Stimulated activated CD4-positive, alpha-beta T cell treated with anti-CD3 and anti-CD28 coated beads, Interleukin-1b, Interleukin-23, amount 100 ng/mL, for 24 hours (primary cell): ENCODE results near the gene IFI27L2.

Experiments
- DNase-seq, 4 experiments: peaks; one replicate each; pipeline ENCODE4 v3.0.0-alpha.2; 2020; ENCODE audit warnings: low read depth in 4 of 4, low spot score in 1 of 4

Gene IFI27L2

DNA sequence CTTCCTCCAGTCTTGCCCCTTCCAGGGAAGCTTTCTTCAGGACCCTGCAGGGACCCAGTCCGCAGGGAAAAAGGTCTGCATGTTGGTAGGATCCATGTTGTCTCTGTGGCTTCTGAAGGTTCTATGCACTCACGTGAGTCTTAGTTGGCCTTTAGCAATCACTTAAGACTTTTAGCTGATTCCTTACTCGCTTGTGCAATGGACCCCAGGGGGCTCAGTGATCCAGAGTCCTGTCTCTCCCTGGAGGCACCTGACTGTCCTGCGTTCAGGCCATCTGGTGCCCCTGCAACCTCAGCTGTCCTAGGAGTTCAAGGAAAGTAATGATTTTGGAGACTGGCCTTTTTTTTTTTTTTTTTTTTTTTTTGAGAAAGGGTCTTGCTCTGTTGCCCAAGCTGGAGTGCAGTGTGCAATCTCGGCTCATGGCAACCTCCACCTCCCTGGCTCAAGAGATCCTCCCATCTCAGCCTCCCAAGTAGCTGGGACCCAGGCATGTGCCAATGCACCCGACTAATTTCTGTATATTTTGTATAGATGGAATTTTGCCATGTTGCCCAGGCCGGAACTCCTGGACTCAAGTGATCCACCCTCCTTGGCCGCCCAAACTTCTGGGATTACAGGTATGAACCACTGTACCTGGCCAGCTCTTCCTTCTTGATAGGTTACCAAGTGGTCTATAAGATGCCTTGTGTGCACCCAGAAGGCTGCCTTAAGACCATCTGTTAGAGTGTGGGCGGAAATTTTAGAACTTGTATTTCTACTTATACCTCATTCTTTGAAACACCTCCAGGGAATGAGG, 4.6 kb downstream of the IFI27L2 start:
- no peak for DNase-seq

DNA sequence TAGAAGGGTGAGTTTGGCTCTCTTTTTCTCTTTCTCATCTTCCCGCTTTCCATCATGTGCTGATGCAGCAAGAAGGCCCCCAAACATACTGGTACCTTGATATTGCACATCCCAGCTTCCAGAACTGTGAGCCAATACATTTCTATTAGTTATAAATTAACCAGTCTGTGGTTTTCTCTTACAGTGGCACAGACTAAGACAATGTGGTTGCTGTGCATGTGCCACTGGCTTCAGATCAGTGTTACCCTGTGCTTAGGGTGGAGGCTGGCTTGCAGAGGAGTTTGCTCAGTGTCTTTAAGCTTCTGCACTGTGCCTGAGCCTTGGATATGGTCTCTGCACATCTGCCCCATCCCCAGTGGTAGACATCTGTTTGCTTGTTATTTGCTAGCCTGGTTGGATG, 5.5 kb downstream of the IFI27L2 start:
- no peak for DNase-seq

DNA sequence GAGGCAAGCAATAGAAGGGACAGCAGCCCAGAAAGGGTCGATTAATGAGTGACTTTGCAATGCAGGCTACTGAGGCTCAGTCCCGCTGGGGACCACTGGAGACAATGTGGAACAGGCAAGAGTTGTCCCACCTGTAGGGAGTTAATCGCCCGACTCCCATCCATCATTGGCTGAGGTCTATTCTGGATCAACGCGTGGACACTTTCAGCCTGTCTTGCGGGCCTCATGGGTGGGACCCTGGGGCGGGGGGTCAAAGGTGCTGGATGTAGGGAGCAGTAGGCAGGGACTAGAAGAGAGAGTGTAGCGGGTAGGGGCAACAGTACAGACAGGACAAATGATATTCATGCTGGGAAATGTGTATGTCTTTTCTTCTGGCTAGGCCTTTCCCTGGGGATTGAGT, 6.1 kb downstream of the IFI27L2 start:
- no peak for DNase-seq

DNA sequence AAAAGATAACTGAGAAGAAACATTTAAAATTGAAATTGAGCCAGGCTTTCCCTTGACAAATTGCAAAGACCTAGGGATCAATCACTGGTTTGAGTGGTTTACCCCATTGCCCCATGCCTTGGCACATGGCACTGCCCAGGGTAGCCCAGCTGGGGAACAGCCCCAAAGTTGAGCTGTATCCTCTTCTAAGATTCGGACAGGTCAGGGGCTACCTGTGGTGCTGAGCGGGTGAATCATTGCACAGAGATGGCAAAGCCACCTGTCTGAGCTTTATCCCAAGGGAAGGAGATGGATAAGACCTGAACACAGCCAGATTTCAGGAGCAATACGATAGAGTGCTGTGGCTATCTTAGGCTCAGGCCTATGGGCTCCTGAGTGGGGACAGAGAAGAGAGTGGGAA, 7.0 kb downstream of the IFI27L2 start:
- DNase-seq = no peak

DNA sequence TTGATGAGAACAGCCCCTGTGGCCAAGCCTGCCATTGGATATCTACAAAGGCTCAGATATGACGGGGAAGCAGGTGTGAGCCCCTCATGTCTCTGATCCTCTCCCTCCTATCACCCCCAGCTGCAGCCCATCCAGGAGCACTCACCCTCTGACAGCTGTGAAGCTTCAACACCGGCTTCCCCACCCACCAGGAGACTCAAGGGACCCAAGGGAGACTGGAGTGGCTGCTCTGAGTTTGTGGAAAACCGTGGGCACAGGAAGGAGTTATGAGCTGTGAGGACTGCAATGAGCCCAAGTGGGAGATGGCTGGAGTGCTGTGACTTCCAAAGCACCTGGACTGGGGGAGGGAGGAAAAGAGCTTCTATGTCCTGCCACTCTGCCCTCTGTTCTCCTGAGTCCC, 7.9 kb downstream of the IFI27L2 start:
- no peak for DNase-seq

DNA sequence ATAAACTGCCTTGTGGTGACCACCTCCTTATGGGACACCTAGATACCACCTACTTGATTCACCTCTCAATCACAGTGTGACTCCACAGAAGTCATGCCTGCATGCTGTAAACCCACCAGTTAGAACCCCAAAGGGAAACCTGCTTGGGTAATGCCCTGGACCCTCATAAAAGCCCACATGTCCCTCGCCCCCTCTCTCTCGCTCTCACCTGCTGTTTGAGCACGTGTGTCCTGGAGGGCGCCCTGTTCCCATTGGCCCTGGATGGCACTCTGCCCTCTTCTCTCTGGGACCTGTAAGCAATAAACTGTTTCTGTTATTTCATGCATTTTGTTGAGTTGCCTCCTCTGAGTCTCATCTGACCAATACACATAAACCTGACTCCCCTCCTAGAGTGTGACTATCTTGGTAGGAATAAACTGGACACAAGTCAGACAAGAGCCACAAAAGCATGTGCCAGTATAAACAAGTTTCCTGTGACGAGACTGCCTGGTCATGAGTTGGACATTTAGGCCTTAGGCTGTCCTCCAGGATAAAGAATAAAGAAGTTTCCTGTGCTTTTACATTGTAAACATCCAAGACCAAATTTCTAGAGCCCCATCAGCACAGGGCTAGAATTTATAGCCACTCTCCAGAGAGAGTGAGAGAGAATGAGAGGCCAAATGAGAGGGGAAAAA, 8.6 kb downstream of the IFI27L2 start:
- no peak for DNase-seq

DNA sequence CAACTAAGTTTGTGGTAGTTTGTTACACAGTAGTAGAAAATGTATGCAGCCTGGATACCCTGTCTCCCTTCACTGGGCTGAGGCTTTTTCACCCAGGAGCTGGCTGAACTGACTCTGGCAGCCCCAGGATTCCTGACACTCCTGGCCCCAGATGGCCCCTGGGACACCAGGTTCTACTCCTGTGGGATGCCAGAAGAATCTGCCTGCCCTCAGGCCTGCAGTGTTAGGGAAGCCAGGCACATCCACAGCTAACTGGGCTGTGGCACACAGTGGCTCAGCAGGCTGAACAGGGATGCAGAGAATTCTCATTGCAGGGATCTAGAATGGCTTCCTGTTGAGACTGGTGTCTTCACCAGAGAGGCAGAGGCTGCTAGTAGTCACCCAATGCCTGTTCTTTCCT, 10.3 kb downstream of the IFI27L2 start:
- DNase-seq = no peak

DNA sequence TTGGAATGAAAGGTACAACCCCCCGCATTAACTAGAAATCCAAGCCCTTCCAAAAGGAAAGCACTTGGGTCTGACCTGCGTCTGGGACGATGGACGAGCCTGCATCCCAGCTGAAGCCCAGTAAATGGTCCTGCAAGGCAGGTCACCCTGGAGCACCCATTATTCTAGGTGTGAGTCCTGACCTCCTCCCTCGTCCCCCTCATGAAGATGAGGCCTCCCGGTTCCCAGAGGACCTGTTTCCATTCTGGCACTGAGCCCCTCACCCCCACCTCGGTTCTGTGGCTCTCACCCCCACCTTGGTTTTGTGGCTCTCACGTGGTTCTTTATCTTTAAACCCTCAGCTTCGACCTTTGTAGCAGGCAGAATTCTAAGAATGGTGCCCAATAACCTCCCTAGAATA, 11.5 kb downstream of the IFI27L2 start:
- no peak for DNase-seq

DNA sequence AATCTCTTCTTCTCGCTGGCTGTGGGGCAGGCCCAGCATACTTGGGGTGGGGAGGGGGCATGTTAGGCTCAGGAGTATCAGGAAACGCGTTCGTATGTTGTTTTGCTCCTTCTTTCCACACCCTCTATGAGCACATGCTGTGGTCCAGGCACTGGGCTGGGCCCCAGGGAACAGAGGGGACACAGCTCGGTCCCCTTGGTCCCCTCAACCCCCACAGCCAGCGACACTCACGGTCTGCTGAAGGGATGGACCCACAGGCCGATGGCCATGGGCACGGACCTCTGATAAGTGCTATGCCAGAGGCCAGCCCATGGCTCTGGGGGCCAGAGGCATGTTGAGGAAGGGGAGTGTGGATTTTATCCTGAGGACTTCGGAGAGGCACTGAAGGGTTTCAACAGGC, 12.7 kb downstream of the IFI27L2 start:
- no peak for DNase-seq

DNA sequence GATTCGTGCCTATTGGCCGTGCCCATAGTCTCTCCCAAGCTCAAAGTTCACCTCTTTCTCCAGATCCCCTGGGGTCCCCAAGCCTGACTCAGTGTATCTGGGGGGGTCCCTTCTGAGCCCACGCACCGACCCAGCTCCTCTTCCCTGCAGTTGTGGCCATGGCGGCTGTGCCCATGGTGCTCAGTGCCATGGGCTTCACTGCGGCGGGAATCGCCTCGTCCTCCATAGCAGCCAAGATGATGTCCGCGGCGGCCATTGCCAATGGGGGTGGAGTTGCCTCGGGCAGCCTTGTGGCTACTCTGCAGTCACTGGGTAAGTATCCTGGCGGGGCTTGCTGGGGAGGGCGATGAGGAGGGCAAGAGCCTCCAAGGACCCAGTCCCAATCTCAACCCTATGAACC, 13.8 kb downstream of the IFI27L2 start:
- no peak for DNase-seq

DNA sequence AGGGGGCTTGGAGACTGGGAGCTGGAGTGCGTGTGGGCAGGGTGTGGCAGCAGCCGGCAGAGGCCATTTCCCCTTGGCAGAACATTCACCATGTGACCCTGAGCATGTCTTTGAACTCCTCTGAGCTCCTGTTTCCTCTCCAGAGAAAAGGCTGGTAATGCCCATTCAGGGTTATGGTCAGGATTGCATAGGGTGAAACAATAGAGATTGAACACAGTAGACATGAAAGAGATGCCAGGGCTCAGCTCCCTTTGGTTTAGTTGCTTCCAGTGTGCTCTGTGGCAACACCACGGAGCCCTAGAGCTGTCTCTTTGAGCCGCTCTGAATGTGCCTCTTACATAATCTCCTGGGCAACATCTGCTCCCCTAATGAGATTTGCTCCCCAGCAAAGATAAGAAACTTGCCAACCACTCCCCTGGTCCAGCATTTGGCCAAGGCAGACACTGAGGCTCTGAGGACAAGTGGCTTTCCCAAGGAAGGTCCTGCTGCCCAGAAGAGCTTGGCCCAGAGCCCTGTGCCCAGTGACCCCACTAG, 14.3 kb downstream of the IFI27L2 start:
- no peak for DNase-seq

DNA sequence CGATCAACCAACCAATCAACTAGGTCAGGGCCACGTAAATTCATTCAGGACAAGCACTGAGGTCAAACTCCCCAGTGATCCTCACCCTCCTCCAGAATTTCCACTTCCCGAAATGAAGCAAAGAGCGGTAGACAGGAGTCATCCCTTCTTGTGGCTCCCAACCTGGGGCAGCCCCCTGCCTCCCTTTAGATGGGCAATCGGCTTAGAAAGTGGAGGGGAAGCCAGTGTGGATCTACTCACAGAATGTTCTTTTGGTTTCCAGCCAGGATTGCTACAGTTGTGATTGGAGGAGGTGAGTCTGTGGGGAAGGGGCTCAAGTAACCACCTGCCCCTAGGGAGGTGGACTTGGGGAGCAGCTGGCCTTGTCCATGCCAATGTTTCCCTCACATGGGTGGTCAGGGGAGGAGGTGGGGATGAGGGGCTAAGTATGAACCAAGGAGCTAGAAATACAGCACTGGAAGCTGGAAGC, 14.8 kb downstream of the IFI27L2 start:
- no peak for DNase-seq

DNA sequence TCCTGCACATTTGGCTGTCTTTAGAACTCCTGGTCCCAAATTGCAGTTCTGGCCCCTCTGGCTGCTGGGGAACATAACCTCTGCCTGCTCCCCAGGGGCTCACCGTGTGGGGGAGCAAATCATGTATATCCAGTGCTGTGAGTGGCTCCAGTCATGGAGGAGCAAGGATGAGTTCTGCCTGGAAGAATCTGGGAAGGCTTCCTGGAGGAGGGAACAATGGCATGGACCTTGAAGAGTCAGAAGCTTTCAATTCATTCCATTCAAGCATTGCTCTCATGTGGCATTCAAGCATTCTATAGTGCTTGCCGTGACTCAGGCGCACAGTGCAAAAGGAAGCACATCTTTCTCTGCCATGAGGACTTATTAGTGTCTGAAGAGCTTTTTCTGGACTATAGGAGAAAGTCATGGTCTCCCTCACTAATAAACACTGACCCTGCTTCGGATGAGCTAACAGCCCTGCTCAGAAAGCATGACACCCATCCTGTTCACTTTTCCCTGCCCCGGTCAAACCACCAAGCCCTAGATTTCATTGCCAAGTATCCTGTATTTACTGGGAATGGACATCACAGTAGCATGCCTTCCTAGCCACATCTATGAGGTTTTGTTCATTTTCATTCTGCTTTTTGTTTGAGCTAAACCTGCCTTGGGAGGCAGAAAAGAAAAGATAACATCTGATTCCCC, 15.4 kb downstream of the IFI27L2 start:
- no peak for DNase-seq

DNA sequence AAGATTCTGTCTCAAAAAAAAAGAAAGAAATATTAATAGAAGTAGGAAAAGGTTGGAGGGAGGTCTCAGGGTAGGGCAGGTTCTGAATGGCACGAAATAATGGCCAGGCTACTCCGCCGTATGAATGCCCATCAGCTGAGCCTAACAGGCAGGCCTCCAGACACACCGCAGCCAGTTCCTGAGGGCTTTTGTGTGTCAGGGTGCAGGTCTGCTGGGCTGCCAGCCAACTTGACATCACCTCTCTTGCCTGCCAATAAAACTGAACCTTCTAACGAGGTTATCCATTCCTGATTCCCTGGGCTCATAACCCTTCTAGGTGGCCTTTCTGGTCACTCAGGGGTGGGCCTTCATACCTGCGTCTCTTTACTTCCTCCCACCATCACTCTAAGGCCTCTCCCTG, 15.9 kb downstream of the IFI27L2 start:
- DNase-seq = no peak

DNA sequence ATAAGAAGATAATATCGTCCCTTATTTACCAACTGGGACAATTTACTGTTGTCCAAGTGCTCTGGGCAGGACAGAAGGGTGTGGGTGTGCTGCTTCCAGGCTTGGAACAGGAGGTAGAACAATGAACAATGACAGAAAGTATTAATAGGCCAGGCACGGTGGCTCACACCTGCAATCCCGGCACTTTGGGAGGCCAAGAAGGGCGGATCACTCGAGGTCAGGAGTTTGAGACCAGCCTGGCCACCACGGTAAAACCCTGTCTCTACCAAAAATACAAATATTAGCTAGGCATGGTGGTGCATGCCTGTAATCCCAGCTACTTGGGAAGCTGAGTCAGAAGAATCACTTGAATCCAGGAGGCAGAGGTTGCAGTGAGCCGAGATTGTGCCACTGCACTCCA, 16.3 kb downstream of the IFI27L2 start:
- DNase-seq = no peak

DNA sequence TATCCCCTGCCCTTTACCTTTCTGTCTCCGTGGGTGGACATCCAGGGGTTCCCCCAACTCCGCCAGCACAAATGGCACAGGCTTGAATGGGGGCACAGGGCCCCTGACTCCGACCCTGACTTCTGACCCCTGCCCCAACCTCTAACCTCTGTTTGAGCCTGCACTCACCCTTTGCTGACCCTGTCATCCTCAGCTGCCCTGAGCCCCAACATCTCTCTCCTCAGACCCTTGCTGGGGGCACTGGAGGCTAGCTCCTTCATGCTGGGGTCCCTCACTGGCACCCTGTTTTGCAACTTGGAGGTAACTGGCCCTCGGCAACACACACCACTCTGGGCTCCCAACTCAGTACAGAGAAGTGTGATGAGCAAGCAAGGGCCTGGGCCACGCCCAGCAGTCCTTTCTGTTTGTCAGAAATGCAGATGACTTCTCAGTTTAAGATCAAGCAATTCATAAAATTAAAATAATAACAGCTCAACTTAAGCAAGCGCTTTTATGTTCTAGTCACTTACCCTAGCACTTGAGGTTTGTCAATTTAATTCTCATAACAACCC, 16.8 kb downstream of the IFI27L2 start:
- DNase-seq = no peak

DNA sequence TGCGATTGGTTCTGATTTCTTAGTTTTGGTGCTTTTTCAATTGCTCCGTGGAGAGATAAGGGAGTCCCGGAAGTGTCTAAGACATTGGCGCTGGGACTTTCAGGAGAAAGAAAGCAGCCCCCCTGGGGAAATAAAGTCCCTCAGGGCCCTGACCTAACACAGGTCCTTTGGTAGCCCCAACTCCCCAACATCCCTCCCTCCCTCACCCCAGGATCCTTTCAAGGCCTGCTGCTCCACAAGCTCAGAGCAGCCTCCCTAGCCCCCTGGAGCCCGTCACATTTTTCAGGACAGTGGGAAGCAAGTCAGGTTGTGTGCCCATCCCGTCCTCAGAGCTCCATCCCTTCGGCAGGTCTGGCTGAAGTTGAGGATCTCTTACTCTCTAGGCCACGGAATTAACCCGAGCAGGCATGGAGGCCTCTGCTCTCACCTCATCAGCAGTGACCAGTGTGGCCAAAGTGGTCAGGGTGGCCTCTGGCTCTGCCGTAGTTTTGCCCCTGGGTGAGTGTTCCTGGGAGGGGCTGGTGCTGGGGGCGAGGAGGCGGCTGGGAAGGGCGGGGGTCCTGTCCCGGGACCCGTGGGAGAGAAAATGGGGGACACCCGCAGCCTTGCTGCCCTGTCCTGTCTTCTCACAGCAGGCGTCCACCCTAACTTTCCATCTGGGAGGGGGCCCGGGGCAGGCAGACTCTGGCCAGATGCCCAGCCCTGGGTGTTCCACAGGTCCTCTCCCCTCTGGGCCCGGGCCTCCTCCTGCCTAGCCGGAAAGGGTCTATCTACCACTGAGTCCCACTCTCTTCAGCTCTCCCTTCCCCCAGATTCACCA, 17.9 kb downstream of the IFI27L2 start:
- no peak for DNase-seq

DNA sequence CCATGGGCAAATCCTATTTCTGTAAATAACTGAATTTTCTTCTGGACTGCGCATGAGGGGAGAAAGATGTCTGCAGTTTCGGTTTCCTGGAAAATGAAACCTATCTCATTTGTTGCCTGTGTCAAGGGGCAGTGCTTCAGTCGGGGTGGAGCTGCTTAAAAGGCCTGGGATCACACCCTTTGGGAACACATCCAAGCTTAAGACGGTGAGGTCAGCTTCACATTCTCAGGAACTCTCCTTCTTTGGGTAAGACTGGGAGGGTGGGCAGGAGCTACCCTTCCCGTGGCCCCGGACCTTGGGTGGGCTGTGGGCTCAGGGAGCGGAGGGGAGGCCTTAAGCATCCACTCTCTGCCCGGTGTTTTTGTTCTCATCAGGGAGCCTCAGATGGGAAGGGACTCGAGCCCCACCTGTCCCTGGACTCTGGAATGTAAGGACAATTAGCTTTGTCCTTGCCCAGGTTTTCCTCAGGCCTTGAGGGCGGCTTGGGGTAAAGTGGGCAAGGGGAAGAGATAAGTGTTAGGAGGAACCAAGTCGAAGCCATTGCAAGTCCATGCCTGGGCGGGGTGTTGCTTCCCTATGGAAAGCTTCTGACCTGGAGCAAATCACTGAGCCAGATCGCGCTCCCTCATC, 18.7 kb downstream of the IFI27L2 start, which contains the start of gene IFI27:
IFI27 (plus strand) TSS at position 185 of the 630 bp plus-strand sequence.
- DNase-seq = no peak

DNA sequence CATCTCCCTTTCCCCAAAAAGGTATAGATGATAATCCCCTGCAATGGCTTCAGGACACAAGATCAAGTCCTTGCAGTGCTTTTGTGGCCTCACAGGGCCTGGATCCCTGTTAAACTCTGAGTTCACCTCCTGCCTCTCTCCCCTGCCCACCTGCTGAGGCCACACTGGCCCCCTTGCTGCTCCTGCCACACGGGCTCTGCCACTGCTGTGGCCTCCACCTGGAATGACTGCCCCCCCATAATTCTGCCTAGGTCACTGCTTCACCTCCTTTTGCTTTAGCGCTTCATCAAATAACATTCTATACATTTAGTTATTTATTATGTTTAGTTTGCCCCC, 19.5 kb downstream of the IFI27L2 start:
- no peak for DNase-seq

DNA sequence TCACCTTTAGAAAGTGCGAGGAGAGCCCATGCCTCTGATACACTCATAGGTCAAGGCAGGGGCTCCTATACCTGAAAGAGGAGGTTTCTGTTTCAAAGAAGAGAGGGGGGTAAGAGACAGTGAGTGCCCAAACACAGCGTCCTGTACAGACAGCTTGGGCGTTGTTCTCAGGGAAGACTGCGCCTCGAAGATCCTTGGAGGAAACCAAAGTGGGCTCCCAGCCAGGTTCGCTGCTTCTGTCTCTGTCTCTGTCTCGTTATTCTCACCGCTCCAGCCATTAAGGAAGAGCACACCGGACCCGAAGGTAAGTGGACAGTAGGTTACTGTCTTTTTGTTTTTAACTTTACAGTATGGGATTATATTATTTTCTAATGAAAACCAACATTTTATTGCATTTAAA, 24.7 kb downstream of the IFI27L2 start:
- no peak for DNase-seq
